ENCODE data around the gene ZNF500. TPM values are rescaled to one million over a fixed set of nuclear protein-coding genes. Genes with fewer than 3 reads are reported as not detected.

The ZNF500 gene
- total RNA-seq, 1 experiment from 2014 or later = 18.3 TPM

- H3K23me2 ChIP-seq (ENCODE audit: insufficient read length, low read depth, low read length, poor library complexity, severe bottlenecking) = no peaks in the 10 kb centered on the region
- WGBS (ENCODE audit: extremely low coverage, insufficient read length, low lambda C conversion rate) = no CpG with 5 or more reads among the region's 4 CpGs
Measured at GRCh38 chr16:4709481-4709880, 57.5 kb downstream of the ZNF500 start.

More at GRCh38 chr16:4709481-4709880, 57.5 kb downstream of the ZNF500 start:
- no peak overlapping the region for H4K8ac ChIP-seq (replicated peaks; ENCODE audit: insufficient read length, low read depth, low read length)
- H4K5ac ChIP-seq (ENCODE audit: insufficient read length, low read depth, low read length) = no peak overlapping the region
- H3K9me3 Mint-ChIP-seq = no peaks in the 10 kb centered on the region
- TF ChIP-seq CTCF (conservative IDR thresholded peaks at IDR 0.05) = no peak
- H3K4me1 ChIP-seq (ENCODE audit: insufficient read depth, low read length) = no peaks in the 10 kb centered on the region; the same call in 1 of the 2 replicates
- no peak overlapping the region for H3K27ac Mint-ChIP-seq
- no peak overlapping the region for H4K91ac ChIP-seq (ENCODE audit: insufficient read length, low read depth, low read length)
- no peaks in the 10 kb centered on the region for H3K79me1 ChIP-seq (ENCODE audit: insufficient read depth, low read depth, low read length, poor library complexity, severe bottlenecking)
- H2AK5ac ChIP-seq (ENCODE audit: insufficient read length, low read length) = no peak overlapping the region
- peaks cover 18 to 64% (median 54%) of the 10 kb centered on the region in 3 experiments for H3K36me3 Mint-ChIP-seq (ENCODE audit: insufficient read depth in 1 of 3, low read depth in 3 of 3)
- no peaks in the 10 kb centered on the region for H4K20me1 ChIP-seq (ENCODE audit: control insufficient read depth, insufficient read depth, insufficient read length)
- H2BK120ac ChIP-seq (ENCODE audit: low read depth, low read length, poor library complexity, severe bottlenecking) = no peak overlapping the region
- no peak overlapping the region for H3K14ac ChIP-seq (ENCODE audit: insufficient read depth, low read length)
- no peaks in the 10 kb centered on the region for H3K79me2 ChIP-seq (ENCODE audit: insufficient read depth, low read length)
- H3K9me3 ChIP-seq (ENCODE audit: control insufficient read depth, low read depth, low read length) = no peaks in the 10 kb centered on the region
- H3K18ac ChIP-seq (ENCODE audit: insufficient read length, low read depth, low read length) = no peak overlapping the region
- H3K4me1 Mint-ChIP-seq = peaks cover 13% of the 10 kb centered on the region in 2 experiments
- H2AFZ ChIP-seq (ENCODE audit: low read length) = no peak overlapping the region
- H2BK15ac ChIP-seq (ENCODE audit: low read depth, low read length) = no peak overlapping the region
- no peak overlapping the region for H2BK12ac ChIP-seq (ENCODE audit: insufficient read length, low read depth, low read length)
- no peak overlapping the region for H3T11ph ChIP-seq (ENCODE audit: low read length)
- H3K4me2 ChIP-seq (ENCODE audit: insufficient read depth, insufficient read length, low read length) = no peak overlapping the region
- no peak overlapping the region for H3K27ac ChIP-seq (ENCODE audit: insufficient read length, low read depth, low read length)
- H3K4ac ChIP-seq (ENCODE audit: low read depth, low read length) = no peak overlapping the region
- no peak overlapping the region for H3K56ac ChIP-seq (ENCODE audit: insufficient read length, low read depth, low read length)
- no peaks in the 10 kb centered on the region for H3K27me3 ChIP-seq (ENCODE audit: insufficient read depth, low read length)
- H3K9ac ChIP-seq (ENCODE audit: extremely low read depth, insufficient read length, low read length) = no peak overlapping the region
- no peak overlapping the region for H2BK5ac ChIP-seq (ENCODE audit: insufficient read length, low read length)
- no peak overlapping the region for H3K4me3 Mint-ChIP-seq
- H2BK20ac ChIP-seq (ENCODE audit: low read depth, low read length, poor library complexity, severe bottlenecking) = no peak overlapping the region
- DNase-seq = no peak
- no peak overlapping the region for H3K23ac ChIP-seq (ENCODE audit: insufficient read length, low read depth, low read length)
- no peaks in the 10 kb centered on the region for H3K27me3 Mint-ChIP-seq (ENCODE audit: low read depth)

Measured in H9 (cell line).